ENCODE results near the gene RPL26. TPM values are rescaled to one million over a fixed set of nuclear protein-coding genes. Genes with fewer than 3 reads are reported as not detected.

The RPL26 gene
- total and polyA plus RNA-seq, 4 experiments from 2014 or later, result 1,274 to 2,878 (median 2,246) TPM

- no peaks in the 10 kb centered on the region for H3K9me3 ChIP-seq (ENCODE audit: control insufficient read depth in 1 of 2, low read length in 2 of 2)
- no peaks in the 10 kb centered on the region for H3K27me3 ChIP-seq (ENCODE audit: insufficient read depth, low read length)
- H3K4me3 ChIP-seq (ENCODE audit: low read length in 2 of 2), result no peak overlapping the region
- ChIA-PET CTCF (ENCODE audit: partially characterized antibody) (interaction anchor here (1.3 kb wide), 1 partner anchor 17 kb away, joined by 5 read pairs; the partner anchor contains the start of gene KRABD2), POLR2A (ENCODE audit: partially characterized antibody) (interaction anchor here (1.8 kb wide), 1 partner anchor 25 kb away, joined by 4 read pairs; no protein-coding TSS in a partner anchor)
- DNase-seq, result no peak
- H3K4me1 ChIP-seq (ENCODE audit: insufficient read depth, low read length), result no peaks in the 10 kb centered on the region
- Mint-ChIP-seq H3K27ac (no peak overlapping the region), H3K4me3 (no peak overlapping the region), H3K9me3 (no peaks in the 10 kb centered on the region), H3K4me1 (peaks cover 3 to 17% (median 10%) of the 10 kb centered on the region in 4 donors), H3K36me3 (no peaks in the 10 kb centered on the region), H3K27me3 (no peaks in the 10 kb centered on the region)
- intact Hi-C loops (cut with micrococcal nuclease), result no loop called here
- no peak overlapping the region for H3K27ac ChIP-seq (ENCODE audit: low read depth, low read length)
- no peaks in the 10 kb centered on the region for H3K36me3 ChIP-seq (ENCODE audit: insufficient read depth, low read length)
Observed at GRCh38 chr17:8360751-8361150, 22.2 kb downstream of the RPL26 start.

GRCh38 chr17:8360260-8360659 lies 22.7 kb downstream of the RPL26 start:
- H3K4me3 Mint-ChIP-seq, result no peak overlapping the region
- POLR2A ChIA-PET (ENCODE audit: partially characterized antibody), result interaction anchor here (1.8 kb wide), 1 partner anchor 24 kb away, joined by 4 read pairs; no protein-coding TSS in a partner anchor
- no peak for DNase-seq
- H3K9me3 ChIP-seq (ENCODE audit: control insufficient read depth in 1 of 2, low read length in 2 of 2), result no peaks in the 10 kb centered on the region
- H3K9me3 Mint-ChIP-seq, result no peaks in the 10 kb centered on the region
- H3K27ac ChIP-seq (ENCODE audit: low read depth, low read length), result no peak overlapping the region
- no peaks in the 10 kb centered on the region for H3K36me3 ChIP-seq (ENCODE audit: insufficient read depth, low read length)
- H3K27me3 ChIP-seq (ENCODE audit: insufficient read depth, low read length), result no peaks in the 10 kb centered on the region
- H3K27ac Mint-ChIP-seq, result no peak overlapping the region
- no peaks in the 10 kb centered on the region for H3K36me3 Mint-ChIP-seq
- peaks cover 3 to 17% (median 10%) of the 10 kb centered on the region in 4 donors for H3K4me1 Mint-ChIP-seq
- CTCF ChIA-PET (ENCODE audit: partially characterized antibody), result interaction anchor here (1.3 kb wide), 1 partner anchor 17 kb away, joined by 5 read pairs; the partner anchor contains the start of gene KRABD2
- no peaks in the 10 kb centered on the region for H3K4me1 ChIP-seq (ENCODE audit: insufficient read depth, low read length)
- no peak overlapping the region for H3K4me3 ChIP-seq (ENCODE audit: low read length in 2 of 2)
- no peaks in the 10 kb centered on the region for H3K27me3 Mint-ChIP-seq
- intact Hi-C loops (cut with micrococcal nuclease), result no loop called here

DNA sequence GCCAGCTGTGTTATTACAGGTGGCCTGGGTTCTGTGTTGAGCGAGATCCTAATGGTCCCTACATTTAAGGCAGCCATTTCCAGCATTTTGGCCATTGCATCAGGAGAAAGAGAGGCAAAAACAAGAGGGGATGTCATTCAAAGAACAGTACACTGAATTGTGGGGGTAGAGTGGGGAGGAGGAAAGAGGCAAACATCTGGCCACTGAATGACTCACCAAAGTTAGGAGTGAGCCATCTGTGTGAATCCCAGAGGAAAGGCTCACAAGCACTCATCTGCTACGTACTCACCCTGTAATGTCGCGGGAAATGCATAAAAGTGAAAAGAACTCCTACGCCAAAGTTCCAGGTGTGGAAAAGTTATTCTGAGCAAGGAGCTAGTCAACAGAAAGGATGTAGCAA lies 23.2 kb downstream of the RPL26 start:
- peak overlapping the region in 1 of 7 donors; percentile 39 for H3K27ac Mint-ChIP-seq
- no peaks in the 10 kb centered on the region for H3K9me3 Mint-ChIP-seq
- H3K36me3 Mint-ChIP-seq, result no peaks in the 10 kb centered on the region
- H3K4me3 ChIP-seq (ENCODE audit: low read length in 2 of 2), result no peak overlapping the region
- H3K27me3 ChIP-seq (ENCODE audit: insufficient read depth, low read length), result no peaks in the 10 kb centered on the region
- POLR2A ChIA-PET (ENCODE audit: partially characterized antibody), result interaction anchor here (1.8 kb wide), 1 partner anchor 24 kb away, joined by 4 read pairs; no protein-coding TSS in a partner anchor
- no peaks in the 10 kb centered on the region for H3K27me3 Mint-ChIP-seq
- CTCF ChIA-PET (ENCODE audit: partially characterized antibody), result interaction anchor here (1.3 to 1.4 kb wide), 2 partner anchors 17 to 18 kb away, joined by 5 read pairs; partner anchors contain the start of gene KRABD2
- H3K9me3 ChIP-seq (ENCODE audit: control insufficient read depth in 1 of 2, low read length in 2 of 2), result no peaks in the 10 kb centered on the region
- DNase-seq, result no peak
- H3K4me1 Mint-ChIP-seq, result peaks cover 3 to 17% (median 10%) of the 10 kb centered on the region in 4 donors
- intact Hi-C loops (cut with micrococcal nuclease), result no loop called here
- H3K27ac ChIP-seq (ENCODE audit: low read depth, low read length), result no peak overlapping the region
- H3K4me3 Mint-ChIP-seq, result no peak overlapping the region
- no peaks in the 10 kb centered on the region for H3K4me1 ChIP-seq (ENCODE audit: insufficient read depth, low read length)
- no peaks in the 10 kb centered on the region for H3K36me3 ChIP-seq (ENCODE audit: insufficient read depth, low read length)

DNA sequence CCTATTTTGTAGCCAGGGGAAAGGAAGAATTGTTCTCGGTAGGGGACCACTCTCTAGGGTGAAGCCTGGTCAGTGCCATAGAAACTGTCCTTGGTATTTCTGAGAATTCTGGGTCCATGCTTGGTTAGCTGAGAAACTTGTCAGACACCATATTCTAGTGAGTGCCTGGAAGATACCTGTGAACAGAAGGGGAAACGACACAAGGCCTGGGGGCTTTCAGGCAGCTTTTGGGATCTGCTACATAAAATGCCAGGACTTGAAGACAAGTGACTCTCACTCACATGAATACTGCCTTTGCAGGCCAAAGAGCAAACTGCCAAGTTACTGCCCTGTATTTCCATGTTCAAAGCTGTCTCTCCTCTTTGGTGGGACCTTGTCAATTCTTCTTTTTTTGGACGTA lies 25.1 kb downstream of the RPL26 start:
- Histone ChIP-seq H3K27ac (ENCODE audit: low read depth, low read length) (no peak overlapping the region), H3K4me1 (ENCODE audit: insufficient read depth, low read length) (no peaks in the 10 kb centered on the region), H3K4me3 (ENCODE audit: low read length in 2 of 2) (no peak overlapping the region), H3K27me3 (ENCODE audit: insufficient read depth, low read length) (no peaks in the 10 kb centered on the region), H3K36me3 (ENCODE audit: insufficient read depth, low read length) (no peaks in the 10 kb centered on the region), H3K9me3 (ENCODE audit: control insufficient read depth in 1 of 2, low read length in 2 of 2) (no peaks in the 10 kb centered on the region)
- ChIA-PET POLR2A (ENCODE audit: partially characterized antibody) (interaction anchor here (0.7 kb wide), 1 partner anchor 1170 kb away, joined by 3 read pairs; no protein-coding TSS in a partner anchor), CTCF (ENCODE audit: partially characterized antibody) (no interaction called here)
- no peaks in the 10 kb centered on the region for H3K27me3 Mint-ChIP-seq
- peaks cover 3 to 17% (median 8%) of the 10 kb centered on the region in 4 donors for H3K4me1 Mint-ChIP-seq
- no peak overlapping the region for H3K27ac Mint-ChIP-seq
- H3K9me3 Mint-ChIP-seq, result no peaks in the 10 kb centered on the region
- intact Hi-C loops (cut with micrococcal nuclease), result no loop called here
- DNase-seq, result no peak
- no peaks in the 10 kb centered on the region for H3K36me3 Mint-ChIP-seq
- H3K4me3 Mint-ChIP-seq, result no peak overlapping the region

- intact Hi-C loops (cut with micrococcal nuclease), result no loop called here
- Mint-ChIP-seq H3K4me1 (peaks cover 0 to 4% (median 0%) of the 10 kb centered on the region in 4 donors), H3K27me3 (peaks cover 3 to 6% of the 10 kb centered on the region in 2 donors), H3K4me3 (no peak overlapping the region), H3K27ac (no peak overlapping the region), H3K9me3 (no peaks in the 10 kb centered on the region), H3K36me3 (no peaks in the 10 kb centered on the region)
- Histone ChIP-seq H3K4me3 (ENCODE audit: low read length in 2 of 2) (no peak overlapping the region), H3K36me3 (ENCODE audit: insufficient read depth, low read length) (no peaks in the 10 kb centered on the region), H3K4me1 (ENCODE audit: insufficient read depth, low read length) (no peaks in the 10 kb centered on the region), H3K9me3 (ENCODE audit: control insufficient read depth in 1 of 2, low read length in 2 of 2) (no peaks in the 10 kb centered on the region), H3K27ac (ENCODE audit: low read depth, low read length) (no peak overlapping the region), H3K27me3 (ENCODE audit: insufficient read depth, low read length) (no peaks in the 10 kb centered on the region)
- DNase-seq, result no peak
- CTCF ChIA-PET (ENCODE audit: partially characterized antibody), result no interaction called here
- POLR2A ChIA-PET (ENCODE audit: partially characterized antibody), result interaction anchor here (0.5 kb wide), 1 partner anchor 704 kb away, joined by 6 read pairs; no protein-coding TSS in a partner anchor
Observed at GRCh38 chr17:8354236-8354635, 28.8 kb downstream of the RPL26 start.

DNA sequence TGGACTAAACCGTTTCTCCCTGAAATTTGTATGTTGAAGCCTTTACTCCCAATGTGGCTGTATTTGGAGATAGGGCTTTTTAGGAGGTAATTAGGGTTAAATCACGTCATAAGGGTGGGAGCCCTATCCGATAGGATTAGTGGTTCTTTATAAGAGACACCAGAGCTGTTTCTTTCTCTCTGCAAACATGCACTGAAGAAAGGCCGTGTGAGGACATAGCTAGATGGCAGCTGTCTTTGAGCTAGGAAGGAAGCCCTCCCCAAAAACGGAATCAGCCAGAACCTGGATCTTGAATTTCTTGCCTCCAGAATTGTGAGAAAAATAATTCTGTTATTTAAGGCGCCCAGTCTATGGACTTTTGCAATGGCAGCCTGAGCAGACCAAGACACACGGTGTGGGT lies 29.3 kb downstream of the RPL26 start:
- ChIA-PET CTCF (ENCODE audit: partially characterized antibody) (no interaction called here), POLR2A (ENCODE audit: partially characterized antibody) (interaction anchor here (0.5 kb wide), 1 partner anchor 705 kb away, joined by 6 read pairs; no protein-coding TSS in a partner anchor)
- intact Hi-C loops (cut with micrococcal nuclease), result no loop called here
- H3K9me3 Mint-ChIP-seq, result no peaks in the 10 kb centered on the region
- no peak overlapping the region for H3K27ac Mint-ChIP-seq
- no peaks in the 10 kb centered on the region for H3K36me3 Mint-ChIP-seq
- DNase-seq, result no peak
- H3K36me3 ChIP-seq (ENCODE audit: insufficient read depth, low read length), result no peaks in the 10 kb centered on the region
- H3K9me3 ChIP-seq (ENCODE audit: control insufficient read depth in 1 of 2, low read length in 2 of 2), result no peaks in the 10 kb centered on the region
- no peaks in the 10 kb centered on the region for H3K4me1 ChIP-seq (ENCODE audit: insufficient read depth, low read length)
- H3K27me3 Mint-ChIP-seq, result peaks cover 3 to 6% of the 10 kb centered on the region in 2 donors
- peaks cover 0 to 3% (median 0%) of the 10 kb centered on the region in 4 donors for H3K4me1 Mint-ChIP-seq
- no peak overlapping the region for H3K4me3 Mint-ChIP-seq
- no peak overlapping the region for H3K4me3 ChIP-seq (ENCODE audit: low read length in 2 of 2)
- H3K27ac ChIP-seq (ENCODE audit: low read depth, low read length), result no peak overlapping the region
- H3K27me3 ChIP-seq (ENCODE audit: insufficient read depth, low read length), result no peaks in the 10 kb centered on the region

- Histone ChIP-seq H3K4me1 (ENCODE audit: insufficient read depth, low read length) (no peaks in the 10 kb centered on the region), H3K27me3 (ENCODE audit: insufficient read depth, low read length) (no peaks in the 10 kb centered on the region), H3K27ac (ENCODE audit: low read depth, low read length) (no peak overlapping the region), H3K9me3 (ENCODE audit: control insufficient read depth in 1 of 2, low read length in 2 of 2) (no peaks in the 10 kb centered on the region), H3K4me3 (ENCODE audit: low read length in 2 of 2) (no peak overlapping the region), H3K36me3 (ENCODE audit: insufficient read depth, low read length) (no peaks in the 10 kb centered on the region)
- Mint-ChIP-seq H3K27me3 (peaks cover 16 to 24% of the 10 kb centered on the region in 2 donors), H3K36me3 (no peaks in the 10 kb centered on the region), H3K9me3 (no peaks in the 10 kb centered on the region), H3K4me1 (no peaks in the 10 kb centered on the region), H3K27ac (no peak overlapping the region), H3K4me3 (no peak overlapping the region)
- intact Hi-C loops (cut with micrococcal nuclease), result no loop called here
- ChIA-PET POLR2A (ENCODE audit: partially characterized antibody) (no interaction called here), CTCF (ENCODE audit: partially characterized antibody) (no interaction called here)
- no peak for DNase-seq
Observed at GRCh38 chr17:8350339-8350738, 32.7 kb downstream of the RPL26 start.
